Stimulated activated CD8-positive, alpha-beta memory T cell treated with anti-CD3 and anti-CD28 coated beads, Interleukin-7, amount 100 ng/mL, for 1 hour (primary cell): ENCODE results near the gene FLAD1.

Source experiments
- DNase-seq, 2 donors: peaks; one replicate each; pipeline ENCODE4 v3.0.0-alpha.2; 2020; ENCODE audit warnings: low read depth in 2 of 2

Gene FLAD1

DNA sequence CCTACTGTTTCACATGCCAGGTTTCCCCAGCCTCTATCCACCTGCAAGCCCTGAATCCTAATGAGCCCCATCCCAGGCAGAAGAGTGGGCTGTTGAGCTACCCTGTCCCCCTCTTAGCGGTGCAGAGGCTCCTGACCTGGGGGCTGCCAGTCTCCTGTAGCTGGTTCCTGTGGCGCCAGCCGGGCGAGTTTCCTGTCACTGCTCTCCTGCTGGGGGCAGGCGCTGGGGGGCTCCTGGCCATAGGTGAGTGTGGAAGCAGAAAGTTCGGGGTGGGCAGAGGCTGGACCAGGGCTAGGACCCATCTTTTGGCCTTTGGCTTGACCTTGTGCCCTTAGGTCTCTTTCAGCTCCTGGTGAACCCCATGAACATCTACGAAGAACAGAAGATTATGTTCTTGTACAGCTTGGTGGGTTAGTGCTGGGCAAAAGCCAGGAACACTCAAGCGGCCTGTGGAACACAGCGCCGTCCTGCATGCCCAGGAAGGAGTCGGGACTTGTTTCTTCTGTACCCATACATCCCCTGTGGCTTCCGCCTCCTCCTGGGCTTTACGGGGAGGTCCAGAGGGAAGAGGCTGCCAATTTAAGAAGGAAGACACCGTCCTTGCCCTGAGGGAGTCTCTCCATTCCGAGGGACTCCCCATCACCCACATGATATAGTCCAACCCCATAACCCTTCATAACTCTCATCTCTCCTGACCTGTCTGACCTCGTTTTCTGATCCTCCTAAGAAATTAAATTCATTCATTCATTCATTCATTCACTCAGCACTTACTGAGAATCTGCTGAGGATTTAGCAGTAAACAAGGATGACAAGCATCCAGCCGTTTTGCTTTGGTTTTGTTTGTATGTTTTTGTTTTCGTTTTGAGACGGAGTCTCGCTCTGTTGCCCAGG is 51.4 kb downstream of the FLAD1 start:
- no peak for DNase-seq

DNA sequence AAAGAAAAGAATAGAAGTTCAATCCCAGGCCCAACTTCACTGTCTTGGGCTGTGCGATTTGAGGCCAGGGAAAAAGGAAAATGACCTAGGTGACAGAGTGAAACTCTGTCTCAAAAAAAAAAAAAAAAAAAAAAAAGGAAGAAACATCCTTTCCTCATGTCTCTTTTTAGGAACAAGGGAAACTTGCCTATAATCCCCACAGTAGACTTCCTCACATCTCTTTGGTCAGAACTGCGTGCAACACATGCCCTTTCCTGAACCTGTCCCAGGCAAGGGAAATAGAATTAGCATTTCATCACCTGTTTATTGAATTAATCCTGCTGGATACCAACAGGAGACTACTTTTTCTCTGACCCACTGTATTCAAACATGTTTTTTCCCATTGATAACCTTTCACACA is 52.8 kb downstream of the FLAD1 start:
- no peak for DNase-seq

DNA sequence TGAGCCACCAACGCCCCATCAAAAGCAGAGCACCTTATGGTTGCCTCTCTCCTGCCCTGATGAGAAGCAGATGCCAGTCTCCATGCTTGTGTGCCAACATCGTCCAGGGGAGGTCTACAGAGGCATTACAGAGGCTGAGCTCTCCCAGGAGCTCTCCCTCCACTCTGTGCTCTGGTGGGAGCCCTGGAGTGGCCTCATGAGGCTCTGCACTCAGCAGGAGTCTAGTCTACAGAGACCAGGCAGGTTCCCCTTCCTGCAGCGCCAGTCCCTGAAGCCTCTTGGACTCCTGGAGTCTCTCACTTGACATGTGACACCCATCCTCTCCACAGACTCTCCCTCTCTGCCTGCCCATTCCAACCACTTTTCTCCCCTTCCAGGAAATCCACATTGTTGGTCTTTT is 53.9 kb downstream of the FLAD1 start:
- DNase-seq: no peak

DNA sequence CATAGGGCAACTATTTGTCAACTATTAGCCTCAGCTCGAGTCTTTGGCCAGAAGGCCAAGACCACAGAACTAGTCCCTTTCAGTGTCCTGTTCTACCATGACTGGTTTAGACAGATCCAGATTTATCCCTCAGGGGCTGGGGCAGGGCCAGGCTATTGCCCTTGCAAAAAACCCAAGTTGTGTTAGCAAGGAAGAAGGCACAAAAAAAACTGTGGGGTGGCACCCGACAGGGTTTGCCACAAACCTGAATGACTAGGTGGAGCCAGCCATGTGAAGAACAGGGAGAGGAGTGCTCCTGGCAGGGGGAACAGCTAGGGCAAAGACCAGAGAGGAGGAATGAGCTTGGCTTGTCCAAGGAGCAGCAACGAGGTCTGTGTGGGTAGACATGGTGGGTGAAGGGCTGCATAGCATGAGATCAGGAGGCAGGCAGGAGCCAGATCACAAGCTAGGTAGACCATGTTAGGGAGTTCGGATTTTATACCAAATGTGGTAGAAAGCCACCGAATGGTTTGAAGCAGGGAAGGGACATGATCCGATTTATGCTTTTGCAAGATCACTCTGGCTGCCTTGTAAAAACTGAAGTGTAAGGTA is 54.8 kb downstream of the FLAD1 start:
- DNase-seq: no peak

DNA sequence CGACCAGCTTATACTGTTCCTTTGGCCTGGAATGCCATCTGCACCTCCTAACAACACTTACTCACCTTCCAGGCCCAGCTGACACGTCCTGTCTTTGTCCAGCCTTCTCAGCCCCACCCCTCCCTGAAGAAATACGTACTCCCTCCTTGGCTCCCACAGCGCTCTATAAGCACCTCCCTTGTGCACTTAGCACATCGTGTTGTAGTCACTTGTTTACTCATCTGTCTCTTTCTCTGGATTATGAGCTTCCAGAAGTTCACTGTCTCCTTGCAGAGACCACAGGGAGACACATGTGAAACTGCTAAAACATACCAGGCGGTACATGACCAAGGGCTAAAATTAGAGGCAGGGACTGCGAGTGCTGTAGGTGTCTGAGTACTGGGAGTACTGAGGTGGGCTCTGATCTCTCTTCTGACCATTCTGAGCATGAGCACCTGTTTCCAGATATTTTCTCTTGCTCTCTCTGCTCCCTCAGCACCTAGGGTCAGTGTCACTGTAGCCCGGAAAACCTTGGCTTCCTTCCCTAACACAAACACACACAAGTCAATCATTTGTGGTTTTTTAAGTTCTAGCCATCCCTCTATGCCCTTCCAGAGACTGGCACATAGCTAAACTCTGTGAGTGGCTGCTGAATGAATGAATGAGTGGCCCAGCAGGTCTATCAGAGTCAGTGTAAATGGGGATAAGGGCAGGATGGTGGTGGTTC is 55.6 kb downstream of the FLAD1 start:
- no peak for DNase-seq

DNA sequence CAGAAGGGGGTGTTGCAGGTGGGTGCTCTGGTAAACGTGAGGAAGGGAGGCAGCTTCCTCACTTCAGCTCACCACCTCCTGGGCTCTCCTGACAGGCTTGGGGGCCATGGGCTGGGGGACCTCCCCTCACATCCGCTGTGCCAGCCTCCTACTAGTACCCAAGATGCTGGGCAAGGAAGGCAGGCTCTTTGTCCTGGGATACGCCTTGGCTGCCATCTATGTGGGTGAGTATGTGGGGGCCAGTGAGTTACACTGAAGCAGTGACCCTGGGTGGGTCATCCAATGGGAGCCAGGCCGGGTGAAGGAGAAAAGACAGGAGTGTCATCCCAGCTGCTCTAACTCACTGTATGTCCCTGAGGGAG is 56.1 kb downstream of the FLAD1 start:
- DNase-seq: no peak

DNA sequence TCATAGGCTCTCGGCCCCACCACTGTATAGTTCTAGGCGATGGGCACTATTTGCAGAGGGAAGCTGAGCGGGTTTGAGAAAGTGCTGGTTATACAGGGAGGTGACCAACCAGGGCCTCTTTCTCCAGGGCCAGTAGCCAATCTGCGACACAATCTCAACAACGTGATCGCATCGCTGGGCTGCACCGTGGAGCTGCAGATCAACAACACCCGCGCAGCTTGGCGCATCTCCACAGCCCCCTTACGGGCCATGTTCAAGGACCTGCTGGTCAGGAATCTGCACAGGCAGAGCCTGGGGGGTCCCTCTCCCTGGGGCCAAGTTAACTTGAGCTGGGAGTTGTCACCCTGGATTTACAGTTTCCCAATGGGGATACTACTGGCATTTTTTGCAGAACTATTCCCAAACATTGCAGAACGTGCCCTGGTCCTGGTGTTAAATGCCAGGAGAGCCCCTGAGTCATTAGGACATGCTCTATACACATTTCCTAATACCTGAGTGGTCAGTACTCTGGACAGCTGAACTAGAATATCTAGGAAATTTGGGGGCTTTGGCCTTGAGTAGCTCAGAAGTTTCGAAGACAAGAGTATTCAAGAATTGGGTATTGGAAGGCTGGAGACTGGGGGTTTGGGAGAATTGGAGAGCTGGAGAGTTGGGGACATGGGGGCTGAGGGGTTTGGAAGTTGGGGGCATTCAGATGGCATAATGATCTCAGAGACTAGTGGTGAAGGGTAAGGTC is 57.4 kb downstream of the FLAD1 start:
- DNase-seq: no peak
